Endothelial cell (in vitro differentiated cells): ENCODE measurements around the gene ACP3. TPM values are rescaled to one million over a fixed set of nuclear protein-coding genes. Genes with fewer than 3 reads are reported as not detected.

Source experiments
- DNase-seq: peaks from one replicate; pipeline ENCODE4 v3.0.0; 2021; ENCODE audit warnings: low spot score
- H3K27ac Mint-ChIP-seq: one replicate; pipeline ENCODE4 v1.8.0; 2021; ENCODE audit warnings: mixed read lengths, inconsistent platforms; ENCODE audit not compliant: unreplicated experiment
- H3K27me3 Mint-ChIP-seq: one replicate; pipeline ENCODE4 v1.8.0; 2021; ENCODE audit warnings: mild to moderate bottlenecking, moderate library complexity, mixed read lengths, inconsistent platforms; ENCODE audit not compliant: unreplicated experiment
- H3K36me3 Mint-ChIP-seq: one replicate; pipeline ENCODE4 v1.8.0; 2021; ENCODE audit warnings: mild to moderate bottlenecking, low read depth, mixed read lengths, inconsistent platforms; ENCODE audit not compliant: unreplicated experiment
- H3K4me1 Mint-ChIP-seq: one replicate; pipeline ENCODE4 v1.8.0; 2021; ENCODE audit warnings: mild to moderate bottlenecking, mixed read lengths, inconsistent platforms; ENCODE audit not compliant: unreplicated experiment
- H3K4me3 Mint-ChIP-seq: one replicate; pipeline ENCODE4 v1.8.0; 2021; ENCODE audit warnings: mild to moderate bottlenecking, mixed read lengths, inconsistent platforms; ENCODE audit not compliant: unreplicated experiment
- H3K9me3 Mint-ChIP-seq: one replicate; pipeline ENCODE4 v1.8.0; 2021; ENCODE audit warnings: mixed read lengths, inconsistent platforms; ENCODE audit not compliant: unreplicated experiment
- CTCF ChIP-seq: fragments of 200-600 bp; sonication (generic); IDR thresholded peaks from one replicate; pipeline ENCODE4 v1.5.0; 2021; ENCODE audit warnings: antibody characterized with exemption; ENCODE audit not compliant: unreplicated experiment
- total RNA-seq: library from RNA; stranded (reverse); fragmentation: NEBNext Ultra II Directional; extraction: Animal tissue kit (Norgen Biotek cat#: 25700); gene quantifications from one replicate; pipeline ENCODE4 v1.2.1, GENCODE V29; 2021; ENCODE audit not compliant: unreplicated experiment

Gene ACP3
- total RNA-seq, 1 donor from 2014 or later: 0.44 TPM

- no peak for DNase-seq
- TF ChIP-seq CTCF: no peak
- Mint-ChIP-seq H3K9me3 (no peaks in the 10 kb centered on the region), H3K4me1 (peaks cover 6% of the 10 kb centered on the region), H3K4me3 (no peak overlapping the region), H3K27me3 (no peaks in the 10 kb centered on the region), H3K27ac (no peak overlapping the region), H3K36me3 (no peaks in the 10 kb centered on the region)
Measured at GRCh38 chr3:132279030-132279429, 38.2 kb upstream of the ACP3 start.

GRCh38 chr3:132283440-132283839 is 33.8 kb upstream of the ACP3 start:
- Mint-ChIP-seq H3K27ac (no peak overlapping the region), H3K9me3 (no peaks in the 10 kb centered on the region), H3K4me3 (no peak overlapping the region)

DNA sequence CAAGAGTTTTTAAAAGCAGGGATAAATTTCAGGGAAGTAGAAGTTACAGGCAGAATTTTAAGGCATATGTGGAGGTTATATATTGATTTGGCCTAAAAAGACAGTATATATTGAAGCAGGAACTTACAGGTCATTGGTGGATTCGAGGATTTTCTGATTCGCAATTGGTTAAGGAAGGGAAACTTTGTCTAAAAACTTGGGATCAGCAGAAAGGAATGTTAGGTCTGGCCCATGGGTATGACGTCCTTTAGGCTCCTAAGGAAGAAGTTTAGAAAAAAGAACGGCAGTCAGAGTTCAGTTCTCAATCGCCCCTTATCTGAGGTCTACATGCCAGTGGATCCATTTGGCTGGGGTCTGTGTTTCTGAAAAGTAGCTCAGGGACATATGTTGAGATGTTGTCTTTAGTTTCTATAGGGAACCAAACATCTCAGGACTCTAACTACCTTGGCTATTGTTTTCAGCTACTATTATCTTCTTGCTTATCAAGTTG is 33.2 kb upstream of the ACP3 start:
- no peaks in the 10 kb centered on the region for H3K36me3 Mint-ChIP-seq
- no peak overlapping the region for H3K4me3 Mint-ChIP-seq
- no peak overlapping the region for H3K27ac Mint-ChIP-seq
- H3K9me3 Mint-ChIP-seq: no peaks in the 10 kb centered on the region
- peaks cover 6% of the 10 kb centered on the region for H3K4me1 Mint-ChIP-seq
- DNase-seq: no peak
- TF ChIP-seq CTCF: no peak
- H3K27me3 Mint-ChIP-seq: no peaks in the 10 kb centered on the region

More at GRCh38 chr3:132283440-132283839, 33.8 kb upstream of the ACP3 start:
- H3K4me1 Mint-ChIP-seq: peaks cover 6% of the 10 kb centered on the region
- H3K27me3 Mint-ChIP-seq: no peaks in the 10 kb centered on the region
- TF ChIP-seq CTCF: no peak
- no peak for DNase-seq
- H3K36me3 Mint-ChIP-seq: no peaks in the 10 kb centered on the region

- TF ChIP-seq CTCF: no peak
- no peaks in the 10 kb centered on the region for H3K27me3 Mint-ChIP-seq
- peaks cover 6% of the 10 kb centered on the region for H3K4me1 Mint-ChIP-seq
- no peak overlapping the region for H3K27ac Mint-ChIP-seq
- no peak for DNase-seq
- H3K4me3 Mint-ChIP-seq: no peak overlapping the region
- no peaks in the 10 kb centered on the region for H3K36me3 Mint-ChIP-seq
- H3K9me3 Mint-ChIP-seq: no peaks in the 10 kb centered on the region
Measured at GRCh38 chr3:132284781-132285619, 32.2 kb upstream of the ACP3 start.

DNA sequence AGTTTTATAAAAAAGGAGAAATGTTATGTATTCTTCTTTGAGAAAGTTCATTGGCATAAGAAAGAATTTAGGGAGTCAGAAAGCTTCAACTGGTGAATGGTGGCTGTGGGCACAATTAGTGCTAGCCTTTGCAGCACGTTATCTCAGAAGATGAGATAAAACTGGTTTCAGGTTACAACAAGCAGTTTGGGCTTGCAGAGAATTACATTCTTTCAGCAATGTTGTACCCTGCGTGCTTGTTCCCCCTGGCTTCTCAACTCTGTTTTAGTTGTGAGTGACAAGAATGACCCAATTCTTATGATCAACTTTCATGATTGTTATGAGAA is 31.6 kb upstream of the ACP3 start:
- H3K36me3 Mint-ChIP-seq: no peaks in the 10 kb centered on the region
- no peak for DNase-seq
- H3K4me3 Mint-ChIP-seq: no peak overlapping the region
- H3K27ac Mint-ChIP-seq: no peak overlapping the region
- H3K4me1 Mint-ChIP-seq: peaks cover 6% of the 10 kb centered on the region
- no peaks in the 10 kb centered on the region for H3K9me3 Mint-ChIP-seq
- no peak for TF ChIP-seq CTCF
- no peaks in the 10 kb centered on the region for H3K27me3 Mint-ChIP-seq
